Activated naive CD4-positive, alpha-beta T cell (primary cell): ENCODE measurements around the gene TFAP2A.

ENCODE experiments used
- DNase-seq, 4 experiments: peaks; one replicate each; lab custom pipeline; 2025; lab: John Stamatoyannopoulos, UW

TFAP2A gene

DNA sequence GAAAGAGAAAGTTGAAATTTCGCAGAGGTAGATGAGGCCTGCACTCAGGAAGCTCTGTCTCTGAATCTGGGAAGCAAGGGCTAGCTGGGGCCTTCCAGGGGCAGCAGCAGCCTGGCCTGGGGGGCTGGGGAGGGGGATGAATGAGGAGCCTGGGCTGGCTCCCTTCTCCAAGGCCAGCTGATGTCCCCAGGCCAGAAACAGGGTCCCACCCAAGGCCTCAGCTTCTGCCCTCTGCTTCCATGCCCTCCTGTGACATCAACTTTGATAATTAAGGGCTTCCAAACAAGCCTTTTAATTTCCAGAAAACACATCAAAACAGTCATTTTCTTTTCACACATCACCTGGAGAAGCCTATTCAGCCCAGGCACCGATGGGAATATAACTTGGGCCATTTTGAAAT is 15.4 kb downstream of the TFAP2A start:
- DNase-seq, result no peak

DNA sequence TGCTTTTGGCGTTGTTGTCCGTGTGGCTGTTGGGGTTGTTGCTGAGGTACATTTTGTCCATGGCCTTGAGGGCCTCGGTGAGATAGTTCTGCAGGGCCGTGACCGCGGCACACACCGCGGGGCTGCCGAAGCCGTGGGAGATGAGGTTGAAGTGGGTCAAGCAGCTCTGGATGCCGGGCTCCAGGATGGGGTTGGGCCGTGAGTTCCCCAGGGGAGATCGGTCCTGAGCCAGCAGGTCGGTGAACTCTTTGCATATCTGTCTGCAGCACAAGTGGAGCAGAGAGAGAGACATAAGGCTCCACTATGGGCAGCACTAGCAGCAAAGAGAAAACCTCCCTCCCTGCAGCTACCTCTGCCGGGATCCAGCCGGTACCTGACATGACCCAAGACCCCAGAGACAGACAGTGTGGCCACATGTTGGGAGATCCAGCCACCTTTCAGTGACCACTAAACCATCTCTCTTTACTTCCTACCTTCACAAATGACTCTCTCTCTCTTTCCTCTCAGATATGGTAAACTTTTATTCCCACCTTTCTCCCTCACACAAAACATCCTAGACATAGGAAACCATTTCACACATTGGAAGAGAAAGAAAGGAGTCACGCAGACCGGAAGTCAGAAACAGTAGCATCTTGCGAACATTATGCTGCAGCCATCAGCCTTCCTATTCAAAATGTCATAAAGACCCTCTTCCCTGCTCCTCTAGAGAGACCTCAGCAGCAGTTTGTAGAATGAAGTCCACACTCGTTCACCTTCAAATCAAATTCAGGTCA is 16.2 kb downstream of the TFAP2A start:
- DNase-seq, result no peak

DNA sequence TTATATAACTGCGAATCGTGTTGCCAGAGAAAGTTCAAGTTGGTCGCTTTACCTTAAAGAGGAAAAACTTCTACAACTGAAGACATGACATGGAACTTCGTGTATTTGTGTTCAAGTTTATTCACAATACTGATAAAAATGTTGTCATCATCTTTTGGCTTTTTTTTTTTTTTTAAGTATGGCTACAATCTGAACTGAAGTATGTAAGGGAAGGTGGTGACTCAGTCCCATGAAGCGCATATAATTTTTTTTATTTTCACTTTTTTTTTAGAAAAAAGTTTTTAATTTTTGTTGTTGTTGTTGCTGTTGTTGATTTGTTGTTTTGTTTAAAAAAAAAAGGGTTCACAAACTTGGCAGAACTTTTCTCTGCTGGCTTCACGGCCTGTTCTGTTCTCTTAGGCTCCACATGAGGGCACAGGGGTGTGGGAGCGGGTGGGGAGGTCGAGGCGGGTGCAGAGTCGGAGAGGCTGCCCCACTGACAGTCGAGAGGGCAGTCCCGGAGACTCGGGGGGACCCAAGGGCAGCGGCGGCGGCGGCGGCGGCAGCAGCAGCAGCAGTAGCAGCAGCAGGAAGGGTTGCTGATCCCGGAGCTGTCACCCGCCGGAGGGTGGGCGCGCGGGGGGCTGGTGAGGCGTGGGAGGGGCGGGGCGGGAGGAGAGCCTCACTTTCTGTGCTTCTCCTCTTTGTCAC is 17.0 kb downstream of the TFAP2A start:
- DNase-seq, result no peak

DNA sequence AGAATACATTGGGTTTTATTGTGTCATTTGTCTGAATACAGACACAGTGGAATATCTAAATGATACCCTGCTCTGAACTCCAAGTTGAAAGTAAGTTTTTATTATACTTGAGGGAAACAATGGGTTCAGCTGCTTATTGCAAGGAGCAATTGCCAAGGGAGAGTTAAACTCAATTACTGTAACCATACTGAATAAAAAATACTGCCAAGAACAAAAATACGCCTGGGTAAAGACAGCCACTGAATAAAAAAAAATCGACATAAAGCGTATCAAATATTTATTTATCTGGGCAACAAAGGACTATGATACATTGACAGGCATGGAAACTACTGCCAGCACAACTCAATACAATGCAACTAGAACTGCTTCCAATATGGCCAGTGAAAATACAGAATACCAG is 18.1 kb downstream of the TFAP2A start:
- no peak for DNase-seq

DNA sequence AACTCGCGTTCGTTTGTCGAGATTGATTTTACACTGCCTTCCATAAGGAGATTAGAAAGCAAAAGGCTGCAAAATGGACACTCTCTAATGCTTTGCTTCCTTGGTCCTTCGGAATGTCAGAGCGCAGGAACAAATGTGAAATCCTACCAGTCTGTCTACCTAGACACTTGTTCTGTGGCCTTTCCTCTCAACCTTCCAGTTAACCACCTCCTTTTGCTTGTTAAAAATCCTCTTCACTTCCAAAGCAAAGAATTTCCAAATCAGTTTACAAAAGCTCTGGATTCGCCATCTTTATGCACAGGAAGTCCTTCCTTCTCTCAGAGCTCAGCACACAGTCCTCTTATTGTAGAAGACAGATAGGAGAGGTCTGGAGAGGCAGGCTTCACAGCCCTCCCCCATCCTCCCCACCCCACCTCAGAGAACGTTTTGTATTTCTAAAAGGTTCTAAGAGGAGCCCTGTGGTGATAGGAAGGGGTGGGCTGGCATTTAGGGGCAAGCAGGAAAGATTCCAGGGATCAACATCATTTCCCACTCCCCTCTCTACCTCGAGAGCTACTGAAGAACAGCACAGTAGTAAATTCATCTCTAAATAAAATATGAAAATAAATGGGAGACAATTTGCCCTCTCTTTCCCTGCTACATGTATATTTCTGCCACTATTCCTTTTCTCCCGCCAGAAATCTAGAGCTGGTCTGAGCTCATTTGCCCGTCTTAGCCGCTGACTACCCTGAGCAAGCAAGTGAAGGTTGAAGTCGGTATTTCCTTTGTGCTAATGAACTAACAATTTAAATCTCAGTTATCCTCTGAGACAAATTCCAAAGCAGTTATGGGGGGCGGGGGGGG is 18.9 kb downstream of the TFAP2A start:
- no peak for DNase-seq

DNA sequence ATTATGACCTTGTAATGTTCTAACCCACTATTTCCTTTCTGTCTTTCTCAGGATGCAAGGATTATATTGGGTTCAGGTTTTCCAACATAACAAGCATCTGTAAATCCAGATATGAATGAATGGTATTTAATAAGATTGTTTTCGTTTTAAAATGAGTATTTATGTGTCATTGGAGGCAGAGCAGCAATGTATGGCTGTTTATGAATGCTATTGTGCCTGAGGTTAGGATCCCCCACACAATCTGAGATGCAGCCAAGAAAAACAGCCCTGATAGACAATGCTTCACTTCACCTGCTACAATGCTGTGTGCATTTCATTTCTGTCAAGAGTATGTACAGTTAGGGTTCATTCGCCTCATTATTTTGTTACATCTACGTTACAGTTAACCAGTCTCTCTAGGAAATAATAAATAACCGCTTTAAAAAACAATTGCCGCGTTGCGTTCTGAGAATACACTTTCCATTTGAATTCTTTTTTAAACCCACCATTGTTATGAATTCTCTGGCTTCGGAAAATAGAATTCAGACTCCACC is 19.6 kb downstream of the TFAP2A start:
- DNase-seq, result no peak

DNA sequence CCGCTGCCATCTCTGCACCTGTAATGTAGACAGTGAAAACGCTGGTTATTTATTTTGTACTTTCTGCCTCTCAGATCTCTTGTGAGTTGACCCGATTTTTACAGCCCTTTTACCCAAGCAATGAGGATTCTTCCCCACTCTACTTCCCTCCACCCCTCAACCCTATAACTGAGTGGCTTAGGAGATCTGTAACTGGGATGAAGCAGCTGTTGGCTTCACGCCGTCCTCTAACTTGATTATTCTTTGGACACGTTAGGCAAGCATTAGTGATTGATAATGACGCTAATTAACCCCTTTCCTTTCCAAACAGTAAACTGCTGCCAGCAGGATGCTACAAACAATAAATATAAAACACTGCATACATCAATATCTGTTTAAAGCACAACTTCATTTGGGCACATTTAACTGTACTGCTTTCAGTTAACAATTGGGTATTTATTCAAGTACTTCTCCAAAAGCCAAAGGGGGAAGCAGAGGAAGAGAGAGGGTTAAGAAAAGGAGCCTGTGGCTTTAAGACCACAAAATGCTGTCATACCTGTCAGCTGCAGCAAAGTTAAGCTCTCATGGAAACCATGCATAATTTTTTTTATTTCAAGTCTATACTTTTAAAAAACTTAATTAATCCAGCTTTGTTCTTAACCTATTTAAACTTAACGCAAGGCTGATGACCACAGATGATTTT is 21.2 kb downstream of the TFAP2A start:
- no peak for DNase-seq

DNA sequence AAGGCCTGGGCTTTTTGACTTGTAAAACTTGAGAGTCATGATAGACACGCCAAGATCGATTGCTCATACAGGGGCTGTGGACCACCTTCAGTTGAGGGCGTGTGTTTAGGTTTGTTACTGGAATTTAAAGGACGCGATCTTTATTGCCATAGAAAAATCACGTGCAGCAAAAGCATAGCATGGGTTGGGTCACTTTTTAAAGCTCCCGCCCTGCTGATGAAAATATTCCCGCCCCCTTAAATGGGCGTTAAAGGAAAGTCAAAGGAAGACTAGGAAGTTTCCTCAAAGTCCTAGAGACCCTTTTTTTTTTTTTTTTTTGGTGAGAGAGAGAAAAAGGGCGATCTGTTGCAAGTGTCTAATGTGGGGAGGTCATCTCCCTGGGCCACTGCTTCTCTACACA is 23.1 kb downstream of the TFAP2A start:
- no peak for DNase-seq

DNA sequence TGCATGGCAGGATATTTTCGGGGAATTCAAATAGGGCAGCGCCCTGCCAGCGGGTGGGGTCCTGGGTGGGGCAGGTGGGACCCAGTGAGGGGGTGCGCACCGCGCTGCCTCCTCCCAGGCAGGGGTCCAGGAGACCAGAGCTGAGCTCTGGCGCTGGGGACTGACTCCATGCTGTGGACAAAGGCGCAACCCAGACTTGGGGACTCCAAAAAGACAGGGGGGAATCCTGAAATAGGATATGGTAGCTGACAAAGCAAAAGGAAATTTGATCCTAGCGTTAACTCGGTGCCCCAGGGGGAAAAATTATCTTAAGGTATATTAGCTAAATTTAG is 23.6 kb downstream of the TFAP2A start:
- no peak for DNase-seq

DNA sequence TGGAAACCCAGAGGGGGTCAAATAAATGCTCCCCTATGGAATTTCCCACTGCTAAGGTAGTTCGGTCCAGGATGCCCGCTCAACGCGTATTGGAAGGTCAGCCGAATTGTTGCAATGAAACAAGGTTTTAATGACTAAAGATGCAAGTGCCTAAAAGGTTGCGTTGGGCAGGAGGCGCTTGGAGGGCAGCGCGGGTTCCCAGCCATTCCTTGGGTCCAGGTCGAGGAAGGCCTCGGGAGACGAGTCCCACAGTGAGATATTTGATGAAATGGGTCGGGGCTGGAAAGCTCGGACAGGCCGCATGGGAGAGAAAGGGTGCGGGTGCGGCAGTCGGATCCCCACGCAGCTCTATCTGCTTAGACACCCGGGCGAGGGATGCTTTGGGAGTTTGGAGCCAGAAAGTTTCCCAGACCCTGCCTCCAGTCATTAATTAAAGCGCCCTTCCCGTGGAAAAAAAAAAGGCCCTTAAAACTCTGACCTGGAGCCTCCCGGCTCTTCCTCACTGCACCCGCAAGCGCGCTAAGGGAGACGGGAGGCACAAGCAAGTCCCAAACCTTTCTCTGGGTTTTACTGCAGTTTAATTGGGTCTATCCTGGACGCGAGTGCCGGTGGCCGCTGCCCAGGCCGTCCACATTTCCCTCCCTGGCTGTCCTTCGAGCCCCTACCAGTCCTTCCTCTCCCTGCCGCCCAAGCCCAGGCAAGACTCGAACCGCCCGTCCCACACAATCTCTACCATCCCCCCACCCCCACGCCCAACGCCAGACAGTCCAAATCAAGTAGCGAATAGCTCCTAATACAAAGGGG is 24.2 kb downstream of the TFAP2A start:
- no peak for DNase-seq

DNA sequence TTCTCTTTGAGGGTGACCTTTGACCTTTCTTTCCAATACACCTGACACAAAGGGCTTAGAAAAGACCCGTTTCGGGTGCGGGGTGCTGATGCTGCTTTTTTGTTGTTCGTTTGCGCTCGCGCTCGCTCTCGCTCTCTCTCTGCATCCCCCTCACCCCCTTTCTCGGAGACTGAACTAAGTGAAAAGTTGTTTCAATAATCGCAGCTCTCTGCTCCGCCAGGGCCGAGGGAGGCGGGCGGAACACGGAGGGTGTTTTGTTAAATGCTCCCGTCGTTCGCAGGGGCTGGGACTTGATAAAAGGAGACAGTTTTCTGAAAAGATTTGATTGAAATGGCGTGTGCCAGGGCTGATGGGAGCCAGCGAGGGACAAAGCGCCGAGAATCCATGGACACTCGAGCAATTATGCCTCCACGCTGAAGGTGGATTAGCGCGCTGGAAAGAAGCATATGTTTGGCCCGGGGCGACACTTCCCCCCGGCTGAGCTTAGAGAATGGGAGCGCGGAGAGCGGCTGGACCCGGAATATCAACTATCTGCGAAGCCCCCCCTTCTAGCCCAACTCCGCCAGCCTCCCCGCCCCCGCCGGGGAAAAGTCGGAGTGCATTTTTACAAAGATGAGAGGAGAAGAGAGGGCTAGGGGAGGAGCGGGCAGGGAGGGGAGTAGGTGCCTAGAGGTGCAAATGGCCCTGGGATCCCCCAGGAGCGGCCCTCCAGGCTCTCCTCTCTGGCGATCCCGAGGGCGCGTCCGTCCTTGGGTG is 25.0 kb downstream of the TFAP2A start:
- no peak for DNase-seq

DNA sequence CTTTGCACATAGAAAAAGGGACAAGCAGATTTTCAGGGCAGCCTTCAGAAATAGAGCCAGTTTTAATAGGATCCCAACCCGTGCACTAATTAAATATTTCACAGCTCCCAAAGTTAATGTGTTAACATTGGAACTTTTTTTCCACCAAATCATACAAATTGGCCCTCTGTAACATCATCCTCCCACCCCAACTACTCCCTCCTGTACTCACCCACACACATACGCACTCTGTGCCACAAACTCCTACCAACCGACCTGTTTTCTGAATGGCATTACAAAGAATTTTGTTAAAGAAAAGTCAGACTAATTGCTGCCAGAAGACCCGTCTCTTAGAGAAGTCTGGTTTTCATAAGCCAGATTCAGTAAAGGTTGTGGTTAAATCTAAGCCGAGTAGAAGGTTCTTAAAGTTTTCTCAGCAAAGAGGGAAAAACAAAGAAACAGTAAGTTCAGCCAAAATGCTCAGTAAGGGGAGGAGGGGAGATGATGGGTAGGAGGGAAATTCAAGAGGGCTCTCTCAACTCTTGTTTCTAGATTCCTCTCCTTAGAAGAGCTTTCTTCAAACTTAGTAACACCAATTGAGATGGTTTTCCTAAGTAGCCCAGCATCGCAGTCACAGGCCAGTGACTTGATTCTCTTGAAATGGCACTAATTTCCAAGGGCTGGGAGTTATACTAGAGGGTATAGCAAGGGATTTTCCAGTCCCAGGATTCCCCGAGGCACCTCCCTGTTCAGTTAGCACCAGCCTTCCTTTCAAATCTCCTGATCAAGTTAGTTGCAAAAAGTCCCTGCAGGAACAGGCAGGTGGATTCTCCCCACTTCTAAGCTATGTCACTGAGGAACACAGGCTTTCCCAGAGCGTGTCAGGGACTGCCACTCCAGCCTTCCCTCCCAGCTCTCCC is 27.9 kb downstream of the TFAP2A start:
- DNase-seq, result no peak

DNA sequence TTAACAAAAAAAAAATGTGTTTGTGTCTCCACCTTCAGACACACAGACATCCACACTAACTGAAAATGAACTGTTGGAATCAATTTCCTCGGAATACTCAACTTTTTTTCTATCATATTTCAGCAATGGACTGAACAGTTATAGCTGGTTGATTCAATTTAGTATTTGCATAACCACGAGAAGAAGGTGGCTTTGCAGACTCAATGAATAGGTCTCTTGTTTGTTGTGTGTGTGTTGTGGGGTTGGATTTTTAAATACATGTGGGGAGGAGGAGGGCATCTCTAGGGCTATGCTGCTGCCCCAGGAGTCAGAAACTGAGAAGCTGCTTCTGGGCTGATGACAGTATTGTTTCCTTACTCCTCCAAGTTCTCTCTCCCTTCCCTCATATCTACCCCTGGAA is 28.7 kb downstream of the TFAP2A start:
- DNase-seq, result no peak

DNA sequence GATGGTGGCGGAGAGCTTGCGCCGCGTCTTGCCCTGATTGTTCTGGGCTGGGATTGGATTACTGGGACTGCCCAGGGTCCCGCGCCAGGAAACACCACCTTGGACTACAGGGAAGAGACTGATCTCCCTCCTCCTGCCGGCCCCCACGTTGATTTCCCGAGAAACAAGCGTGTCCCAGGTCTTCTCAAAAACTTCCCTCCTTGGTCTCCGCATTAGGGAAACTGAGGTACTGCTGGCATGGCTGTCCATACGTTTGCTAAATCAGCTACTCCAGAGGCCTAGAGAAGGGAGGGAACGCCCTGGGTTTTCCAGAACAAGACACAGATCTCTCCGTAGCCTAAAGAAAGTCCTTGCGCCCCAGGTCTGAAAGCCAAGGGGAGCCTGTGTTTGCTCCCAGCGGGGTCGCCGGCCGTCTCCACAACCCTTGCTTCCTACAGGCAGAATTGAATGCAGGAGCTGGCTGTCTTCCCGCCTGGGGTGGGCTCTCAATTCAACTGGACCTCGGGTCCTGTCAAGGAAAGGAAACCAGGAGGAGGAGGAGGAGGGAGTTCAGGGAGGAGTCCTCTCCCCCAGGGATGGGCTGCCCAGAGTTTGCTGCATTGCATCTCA is 29.2 kb downstream of the TFAP2A start:
- no peak for DNase-seq

DNA sequence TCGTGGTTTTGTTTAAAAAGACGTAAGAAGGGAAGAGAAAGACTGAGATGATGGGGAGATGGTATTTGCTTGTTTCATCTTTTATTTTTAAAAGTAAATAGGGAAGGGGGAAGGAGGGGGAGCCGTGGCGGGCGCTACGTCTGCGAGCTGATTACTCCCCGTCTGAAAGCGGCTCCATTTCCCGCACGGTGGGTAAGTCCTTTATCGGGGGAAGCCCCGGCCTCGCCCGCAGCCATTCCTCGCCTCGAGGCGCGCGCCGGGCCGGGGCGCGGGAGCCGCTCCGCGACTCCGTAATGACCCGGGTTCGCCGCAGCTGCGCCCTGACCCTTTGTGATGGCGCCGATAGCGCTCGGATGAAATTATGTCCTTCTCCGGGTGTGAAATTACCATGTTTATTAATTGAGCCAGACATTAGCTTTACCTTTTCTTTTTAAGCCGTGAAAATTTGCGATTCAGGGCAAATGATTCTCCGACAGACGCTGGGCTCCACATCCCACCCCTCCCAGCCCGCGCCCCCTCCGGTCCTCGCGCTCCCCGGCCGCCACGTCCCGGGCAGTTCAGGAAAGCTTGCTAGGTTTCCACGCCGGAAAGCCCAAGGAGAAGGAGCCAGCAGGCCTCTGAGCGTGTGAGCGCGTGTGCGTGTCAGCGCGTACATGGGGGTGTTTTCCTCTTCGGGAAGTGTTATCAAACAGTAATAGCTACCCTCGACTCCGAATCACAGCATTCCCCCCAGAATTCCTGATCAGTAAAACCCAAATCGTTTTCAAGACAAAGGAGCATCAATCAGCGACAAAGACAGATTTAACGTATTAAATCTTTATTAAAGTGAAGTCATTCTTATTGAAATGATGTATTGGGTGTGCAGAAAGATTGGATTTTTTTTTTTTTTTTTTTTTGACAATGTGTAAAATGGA is 30.0 kb downstream of the TFAP2A start:
- DNase-seq, result no peak

DNA sequence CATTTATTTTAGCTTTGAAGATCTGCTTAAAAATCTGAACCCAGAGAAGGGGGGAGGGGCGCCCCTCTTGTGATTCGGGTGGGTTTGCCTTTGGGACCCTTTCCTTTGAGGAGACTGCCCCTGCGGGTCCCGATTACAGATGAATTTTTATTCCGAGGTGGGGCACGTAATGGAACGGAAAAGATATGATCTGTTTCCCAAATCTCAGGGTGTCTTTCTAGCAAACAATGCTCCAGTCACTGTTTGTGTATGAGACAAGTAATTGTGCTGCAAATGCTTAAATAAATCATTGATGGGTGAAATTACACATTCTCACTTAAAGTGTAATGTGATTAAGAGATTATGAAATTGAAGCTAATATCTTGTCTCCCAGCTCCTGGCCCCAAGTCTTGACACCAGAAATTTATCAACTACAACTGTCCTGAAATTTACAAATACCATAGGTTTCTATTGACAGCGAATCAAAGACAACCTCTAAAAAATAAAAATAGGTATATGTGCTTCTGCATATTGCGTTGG is 30.7 kb downstream of the TFAP2A start:
- DNase-seq, result no peak

DNA sequence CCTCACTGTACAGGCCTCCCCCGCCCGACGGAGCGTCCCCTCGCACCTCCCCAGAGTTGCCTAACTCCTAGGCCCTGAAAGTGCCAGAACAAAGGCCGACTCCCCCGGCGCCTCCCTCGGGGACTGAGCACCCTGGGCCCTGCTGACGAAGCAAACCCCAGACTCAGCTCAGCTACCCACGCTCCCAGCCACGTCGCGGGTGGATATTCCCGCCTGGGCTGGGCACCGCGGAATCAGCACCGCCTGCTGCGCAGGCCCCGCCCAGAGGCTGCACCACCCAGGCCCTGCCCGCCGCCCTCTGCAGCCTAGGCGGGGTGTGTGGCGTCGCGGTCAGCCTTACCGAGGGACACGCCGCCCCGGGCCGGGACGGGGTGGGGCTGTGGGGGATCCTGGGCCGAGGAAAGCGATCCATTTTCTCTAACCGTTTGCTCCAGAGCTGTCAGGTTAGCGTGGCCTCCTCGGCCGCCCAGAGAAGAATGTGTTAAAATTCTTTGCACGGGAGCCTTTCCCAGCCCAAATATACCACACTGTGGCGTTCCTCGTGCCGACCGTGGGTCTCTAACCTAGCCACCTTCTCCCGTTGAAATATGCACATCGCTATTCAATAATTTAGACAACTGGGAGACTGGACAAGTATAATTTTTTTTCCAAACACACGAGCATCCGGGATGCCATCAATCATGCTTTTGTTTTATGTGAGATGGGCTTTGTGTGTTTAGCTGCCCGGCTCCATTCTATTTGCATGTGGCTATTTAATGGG is 31.4 kb downstream of the TFAP2A start:
- no peak for DNase-seq
